Vagina (tissue), 2 donors: ENCODE results near the gene FIGN.

ENCODE experiments used
- POLR2A ChIP-seq, 2 donors: fragments of 450-650 bp; IDR thresholded peaks; one replicate each; pipeline ENCODE4 v1.6.1; 2017; ENCODE audit warnings: antibody characterized with exemption in 2 of 2, mild to moderate bottlenecking in 2 of 2, moderate library complexity in 2 of 2
- TF ChIP-seq, protein P1 (sequence below), 3 experiments: fragments of 450-650 bp in 2 of 3; fragments of 200-600 bp in 1 of 3; sonication (generic) in 1 of 3; IDR thresholded peaks; one replicate each; pipeline ENCODE4 v1.5.1; 2017 to 2019; ENCODE audit warnings: antibody characterized with exemption in 3 of 3, mild to moderate bottlenecking in 2 of 3, moderate library complexity in 2 of 3

DNA sequence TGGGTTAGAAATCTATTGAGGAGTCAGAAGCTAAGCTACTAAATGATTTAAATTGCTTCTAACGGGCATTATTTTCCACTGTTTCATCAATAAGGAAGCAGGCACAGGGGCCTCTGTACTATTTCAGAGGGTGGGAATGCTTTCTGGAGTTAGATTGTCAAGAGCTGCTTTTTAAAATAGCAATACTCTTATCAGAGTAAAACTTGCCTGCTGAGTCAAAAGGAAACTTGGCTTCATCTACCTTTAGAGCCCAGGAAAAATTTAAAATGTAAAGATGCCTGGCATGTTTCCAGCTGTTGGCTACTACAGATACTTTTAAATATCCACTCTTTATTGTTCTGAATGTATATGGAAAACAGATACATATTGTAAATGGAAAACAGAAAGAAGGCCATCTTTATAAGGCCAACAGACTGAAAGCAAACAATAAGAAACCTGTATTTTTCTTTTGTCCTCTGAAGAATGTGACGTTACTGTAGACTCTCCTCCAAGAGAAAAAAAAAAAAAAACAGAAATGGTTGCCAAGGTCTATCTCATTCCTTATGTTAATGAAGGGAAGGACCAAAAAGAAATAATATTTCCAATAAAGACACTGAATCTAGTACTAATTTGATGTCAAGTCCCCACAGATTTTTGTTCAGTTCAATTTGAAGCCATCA lies 79.1 kb downstream of the FIGN start:
- TF ChIP-seq, protein P1, sequence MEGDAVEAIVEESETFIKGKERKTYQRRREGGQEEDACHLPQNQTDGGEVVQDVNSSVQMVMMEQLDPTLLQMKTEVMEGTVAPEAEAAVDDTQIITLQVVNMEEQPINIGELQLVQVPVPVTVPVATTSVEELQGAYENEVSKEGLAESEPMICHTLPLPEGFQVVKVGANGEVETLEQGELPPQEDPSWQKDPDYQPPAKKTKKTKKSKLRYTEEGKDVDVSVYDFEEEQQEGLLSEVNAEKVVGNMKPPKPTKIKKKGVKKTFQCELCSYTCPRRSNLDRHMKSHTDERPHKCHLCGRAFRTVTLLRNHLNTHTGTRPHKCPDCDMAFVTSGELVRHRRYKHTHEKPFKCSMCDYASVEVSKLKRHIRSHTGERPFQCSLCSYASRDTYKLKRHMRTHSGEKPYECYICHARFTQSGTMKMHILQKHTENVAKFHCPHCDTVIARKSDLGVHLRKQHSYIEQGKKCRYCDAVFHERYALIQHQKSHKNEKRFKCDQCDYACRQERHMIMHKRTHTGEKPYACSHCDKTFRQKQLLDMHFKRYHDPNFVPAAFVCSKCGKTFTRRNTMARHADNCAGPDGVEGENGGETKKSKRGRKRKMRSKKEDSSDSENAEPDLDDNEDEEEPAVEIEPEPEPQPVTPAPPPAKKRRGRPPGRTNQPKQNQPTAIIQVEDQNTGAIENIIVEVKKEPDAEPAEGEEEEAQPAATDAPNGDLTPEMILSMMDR (IDR thresholded peaks at IDR 0.05), result no peak
- TF ChIP-seq POLR2A (IDR thresholded peaks at IDR 0.05), result no peak
